ENCODE data around the gene FBXW7. TPM values are rescaled to one million over a fixed set of nuclear protein-coding genes. Genes with fewer than 3 reads are reported as not detected.

Gene FBXW7
- total RNA-seq, 6 experiments from 2014 or later = 12.9 to 25.5 (median 17.6) TPM

DNA sequence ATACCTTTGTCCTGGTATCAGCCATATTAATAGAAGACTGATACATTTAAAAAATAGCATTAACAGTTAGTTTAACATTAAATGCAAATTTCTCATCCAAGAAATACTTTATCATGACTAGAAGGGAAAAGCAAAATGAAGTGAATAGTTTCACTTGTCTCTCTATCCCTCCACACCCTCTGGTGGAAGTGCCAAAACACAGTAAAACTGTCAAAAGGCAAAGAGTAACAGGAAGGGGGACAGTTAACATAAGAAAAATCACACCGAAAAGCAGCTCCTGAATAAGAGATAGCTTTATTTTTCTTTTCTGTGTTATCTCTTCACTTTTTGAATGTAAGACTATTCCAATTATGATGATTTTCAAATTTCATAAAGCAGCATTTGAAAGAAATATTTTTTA is 187.2 kb downstream of the FBXW7 start:
- intact Hi-C loops (cut with DNase I) = no loop called here
- no peak for ATAC-seq
- WGBS (ENCODE audit: insufficient coverage, low coverage, low lambda C conversion rate, missing lambda C conversion rate) = 83% methylated on average over 1 of the region's 1 CpG
- Histone ChIP-seq H3K4me1 (no peaks in the 10 kb centered on the region), H3K27ac (no peak overlapping the region), H3K27me3 (no peaks in the 10 kb centered on the region), H3K4me3 (no peak overlapping the region), H3K36me3 (no peaks in the 10 kb centered on the region), H3K9me3 (no peaks in the 10 kb centered on the region)
- no peak for DNase-seq
- no peak for TF ChIP-seq POLR2A (IDR thresholded peaks at IDR 0.05)
- TF ChIP-seq, protein P1, sequence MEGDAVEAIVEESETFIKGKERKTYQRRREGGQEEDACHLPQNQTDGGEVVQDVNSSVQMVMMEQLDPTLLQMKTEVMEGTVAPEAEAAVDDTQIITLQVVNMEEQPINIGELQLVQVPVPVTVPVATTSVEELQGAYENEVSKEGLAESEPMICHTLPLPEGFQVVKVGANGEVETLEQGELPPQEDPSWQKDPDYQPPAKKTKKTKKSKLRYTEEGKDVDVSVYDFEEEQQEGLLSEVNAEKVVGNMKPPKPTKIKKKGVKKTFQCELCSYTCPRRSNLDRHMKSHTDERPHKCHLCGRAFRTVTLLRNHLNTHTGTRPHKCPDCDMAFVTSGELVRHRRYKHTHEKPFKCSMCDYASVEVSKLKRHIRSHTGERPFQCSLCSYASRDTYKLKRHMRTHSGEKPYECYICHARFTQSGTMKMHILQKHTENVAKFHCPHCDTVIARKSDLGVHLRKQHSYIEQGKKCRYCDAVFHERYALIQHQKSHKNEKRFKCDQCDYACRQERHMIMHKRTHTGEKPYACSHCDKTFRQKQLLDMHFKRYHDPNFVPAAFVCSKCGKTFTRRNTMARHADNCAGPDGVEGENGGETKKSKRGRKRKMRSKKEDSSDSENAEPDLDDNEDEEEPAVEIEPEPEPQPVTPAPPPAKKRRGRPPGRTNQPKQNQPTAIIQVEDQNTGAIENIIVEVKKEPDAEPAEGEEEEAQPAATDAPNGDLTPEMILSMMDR (IDR thresholded peaks at IDR 0.05) = peak in 1 of 4 donors; percentile 15

DNA sequence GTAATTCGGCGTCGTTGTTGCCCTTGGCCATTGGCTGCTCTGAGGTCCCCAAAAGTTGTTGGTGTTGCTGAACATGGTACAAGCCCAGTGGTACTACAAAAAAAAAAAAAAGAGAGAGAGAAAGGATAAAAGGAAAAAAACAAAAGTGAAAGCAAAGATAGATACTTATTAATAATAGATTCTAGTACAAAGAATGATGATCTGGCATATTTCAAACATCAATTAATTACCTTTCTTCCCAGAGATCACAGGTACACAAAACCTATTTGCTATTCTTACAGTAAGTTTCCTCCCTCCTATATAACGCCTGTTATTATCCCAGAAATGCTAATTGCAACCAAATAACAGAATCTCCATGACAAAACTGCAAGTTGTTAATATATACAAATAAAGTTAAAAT is 188.9 kb downstream of the FBXW7 start:
- Histone ChIP-seq H3K4me1 (no peaks in the 10 kb centered on the region), H3K9me3 (no peaks in the 10 kb centered on the region), H3K36me3 (no peaks in the 10 kb centered on the region), H3K27me3 (no peaks in the 10 kb centered on the region), H3K27ac (no peak overlapping the region), H3K4me3 (no peak overlapping the region)
- DNase-seq (no peak), ATAC-seq (no peak)
- 91% methylated on average over 4 of the region's 4 CpGs for WGBS (ENCODE audit: insufficient coverage, low coverage, low lambda C conversion rate, missing lambda C conversion rate)
- intact Hi-C loops (cut with DNase I) = no loop called here
- TF ChIP-seq, protein P1 (IDR thresholded peaks at IDR 0.05) = no peak
- no peak for TF ChIP-seq POLR2A (IDR thresholded peaks at IDR 0.05)

DNA sequence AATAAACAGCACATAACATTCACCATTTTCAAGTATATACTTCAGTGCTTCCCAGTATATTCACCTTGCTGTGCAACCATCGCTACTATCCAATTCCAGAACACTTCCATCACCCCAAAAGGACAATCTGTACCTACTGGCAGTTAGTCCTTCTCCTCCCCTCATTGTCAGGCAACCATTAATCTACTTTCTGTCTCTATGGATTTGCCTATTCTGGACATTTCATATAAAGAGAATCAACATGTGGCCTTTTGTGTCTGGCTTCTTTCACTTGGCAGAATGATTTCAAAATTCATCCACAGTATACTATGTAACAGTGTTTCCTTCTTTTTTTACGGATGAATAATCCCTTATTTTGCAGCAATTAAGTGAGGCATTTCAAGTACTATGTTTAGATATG is 189.4 kb downstream of the FBXW7 start:
- no peak overlapping the region for H3K27ac ChIP-seq
- H3K4me3 ChIP-seq = no peak overlapping the region
- H3K36me3 ChIP-seq = no peaks in the 10 kb centered on the region
- intact Hi-C loops (cut with DNase I) = no loop called here
- TF ChIP-seq, protein P1 (IDR thresholded peaks at IDR 0.05) = no peak
- TF ChIP-seq POLR2A (IDR thresholded peaks at IDR 0.05) = no peak
- ATAC-seq (no peak), DNase-seq (no peak)
- 79% methylated on average over 2 of the region's 2 CpGs for WGBS (ENCODE audit: insufficient coverage, low coverage, low lambda C conversion rate, missing lambda C conversion rate)
- H3K4me1 ChIP-seq = no peaks in the 10 kb centered on the region
- H3K9me3 ChIP-seq = no peaks in the 10 kb centered on the region
- no peaks in the 10 kb centered on the region for H3K27me3 ChIP-seq

DNA sequence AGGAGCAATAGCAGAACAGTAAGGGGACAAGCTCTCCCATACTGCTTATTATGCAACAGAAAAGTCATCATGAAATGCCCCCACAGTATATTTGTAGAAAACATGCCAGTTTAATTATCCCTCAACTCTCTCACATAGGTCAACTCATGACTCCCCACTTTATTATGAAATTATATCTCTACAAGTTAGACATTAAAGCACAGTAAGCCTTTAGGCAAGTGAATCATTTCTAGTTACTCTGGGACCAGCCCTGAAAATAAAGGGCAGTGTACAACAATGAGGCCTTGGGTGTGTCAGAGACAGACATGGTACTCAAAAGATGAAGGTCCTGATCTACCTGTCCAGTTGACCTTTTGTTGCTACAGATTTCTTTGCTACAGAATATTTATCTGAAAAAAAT is 191.9 kb downstream of the FBXW7 start:
- no peak for ATAC-seq
- H3K27ac ChIP-seq = no peak overlapping the region
- no peak overlapping the region for H3K4me3 ChIP-seq
- no peaks in the 10 kb centered on the region for H3K4me1 ChIP-seq
- TF ChIP-seq POLR2A (IDR thresholded peaks at IDR 0.05) = no peak
- TF ChIP-seq, protein P1 (IDR thresholded peaks at IDR 0.05) = no peak
- H3K36me3 ChIP-seq = no peaks in the 10 kb centered on the region
- H3K9me3 ChIP-seq = no peaks in the 10 kb centered on the region
- H3K27me3 ChIP-seq = no peaks in the 10 kb centered on the region
- no peak for DNase-seq
- intact Hi-C loops (cut with DNase I) = no loop called here

DNA sequence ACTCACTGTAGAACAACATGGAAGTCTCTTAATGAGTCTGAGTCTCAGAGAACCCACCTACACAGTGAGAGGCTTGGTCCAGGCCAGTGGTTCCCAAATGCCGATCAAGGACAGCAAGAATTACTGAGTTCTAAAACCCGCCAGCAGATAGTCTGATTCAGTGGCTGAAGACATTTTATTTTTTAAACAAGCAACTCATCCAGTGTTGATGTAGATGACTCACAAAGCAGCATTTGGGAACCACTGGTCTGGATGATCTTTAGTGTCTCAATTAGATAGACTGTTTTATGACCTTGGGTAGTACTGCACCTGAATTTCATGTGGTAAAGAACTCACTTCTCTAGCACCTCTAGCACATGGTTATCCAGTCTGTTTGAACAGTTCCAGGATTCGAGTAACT is 193.6 kb downstream of the FBXW7 start:
- H3K4me3 ChIP-seq = no peak overlapping the region
- H3K9me3 ChIP-seq = no peaks in the 10 kb centered on the region
- H3K27ac ChIP-seq = no peak overlapping the region
- H3K36me3 ChIP-seq = no peaks in the 10 kb centered on the region
- intact Hi-C loops (cut with DNase I) = no loop called here
- WGBS (ENCODE audit: insufficient coverage, low coverage, low lambda C conversion rate, missing lambda C conversion rate) = 78% methylated on average over 2 of the region's 3 CpGs
- TF ChIP-seq POLR2A (IDR thresholded peaks at IDR 0.05) = no peak
- DNase-seq = no peak
- H3K4me1 ChIP-seq = no peaks in the 10 kb centered on the region
- H3K27me3 ChIP-seq = no peaks in the 10 kb centered on the region
- ATAC-seq = no peak
